HG02610 (cell line): ENCODE measurements around the gene MRAS.

Experiments
- ATAC-seq: cut with Tn5 transposase; IDR thresholded peaks from one replicate; pipeline ENCODE4 v1.9.1; 2021; ENCODE audit warnings: mild to moderate bottlenecking, moderate library complexity; ENCODE audit not compliant: unreplicated experiment

Gene MRAS

GRCh38 chr3:138384976-138385375 is 36.6 kb downstream of the MRAS start:
- ATAC-seq = no peak

GRCh38 chr3:138389144-138389601 is 40.8 kb downstream of the MRAS start:
- ATAC-seq = no peak

GRCh38 chr3:138389841-138390581 is 41.6 kb downstream of the MRAS start:
- ATAC-seq = no peak

- ATAC-seq = no peak
These were observed 42.2 kb downstream of the MRAS start for GRCh38 chr3:138390582-138390932.

DNA sequence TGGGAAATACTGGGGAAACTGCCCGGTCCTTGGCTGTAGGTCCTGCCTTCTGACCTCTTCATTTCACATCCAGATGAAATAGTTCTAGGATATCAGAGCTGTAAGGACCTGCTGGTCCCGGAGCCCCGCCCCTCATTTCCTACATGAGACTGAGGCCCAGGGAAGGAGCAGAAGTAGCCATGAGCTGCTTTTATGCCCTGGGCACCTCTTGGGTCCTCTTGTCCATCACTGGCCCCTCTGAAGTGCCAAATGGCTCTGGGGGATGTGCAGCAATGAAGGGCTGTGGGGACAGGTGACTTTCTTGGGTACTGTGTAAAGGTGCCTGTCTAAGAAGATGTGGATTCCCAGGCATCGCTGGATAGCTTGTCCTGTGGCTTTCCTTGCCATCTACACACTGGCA is 45.8 kb downstream of the MRAS start:
- ATAC-seq = no peak

- ATAC-seq = no peak
These were observed 46.3 kb downstream of the MRAS start for GRCh38 chr3:138394686-138395085.

DNA sequence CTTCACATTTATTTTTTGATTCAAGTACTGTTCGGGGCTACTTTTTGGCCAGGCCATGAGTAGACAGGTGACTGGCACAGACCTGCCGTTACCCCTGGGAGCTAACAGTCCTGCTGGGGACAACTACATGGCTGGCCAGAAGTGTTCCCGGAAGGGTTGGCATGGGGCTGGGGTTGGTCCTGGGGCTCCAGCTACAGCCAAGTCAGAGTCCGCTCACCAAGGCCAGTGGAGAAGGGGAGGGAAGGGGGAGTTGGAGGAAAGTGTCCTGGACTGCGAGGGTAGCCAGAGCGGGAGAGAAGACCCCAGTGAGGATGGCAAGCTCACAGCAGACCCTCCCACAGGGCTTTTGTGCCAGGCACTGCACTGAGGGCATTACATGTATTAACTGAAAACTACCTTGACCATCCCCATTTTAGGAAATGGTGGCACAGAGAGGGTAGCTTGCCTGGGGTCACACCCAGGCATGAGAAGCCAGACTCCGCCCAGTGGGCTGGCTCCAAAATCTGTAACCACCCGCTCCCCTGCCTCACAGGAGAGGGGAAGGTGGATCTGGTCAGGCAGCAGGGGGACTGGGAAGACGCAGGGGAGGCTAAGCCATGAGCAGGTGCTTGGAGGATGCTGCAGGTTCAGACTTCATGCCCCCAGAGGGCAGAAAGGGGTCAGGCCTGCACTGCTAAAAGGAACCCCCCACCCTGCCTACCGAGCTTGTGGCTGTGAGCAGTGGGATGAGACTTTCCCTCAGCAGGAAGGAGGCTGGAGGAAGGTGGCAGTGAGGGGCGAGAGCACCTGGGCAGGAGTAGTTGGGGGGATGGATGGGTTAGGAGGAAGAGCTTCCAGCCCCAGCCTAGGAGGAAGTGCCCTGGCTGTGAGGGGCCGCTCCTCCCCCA is 47.7 kb downstream of the MRAS start:
- no peak for ATAC-seq

DNA sequence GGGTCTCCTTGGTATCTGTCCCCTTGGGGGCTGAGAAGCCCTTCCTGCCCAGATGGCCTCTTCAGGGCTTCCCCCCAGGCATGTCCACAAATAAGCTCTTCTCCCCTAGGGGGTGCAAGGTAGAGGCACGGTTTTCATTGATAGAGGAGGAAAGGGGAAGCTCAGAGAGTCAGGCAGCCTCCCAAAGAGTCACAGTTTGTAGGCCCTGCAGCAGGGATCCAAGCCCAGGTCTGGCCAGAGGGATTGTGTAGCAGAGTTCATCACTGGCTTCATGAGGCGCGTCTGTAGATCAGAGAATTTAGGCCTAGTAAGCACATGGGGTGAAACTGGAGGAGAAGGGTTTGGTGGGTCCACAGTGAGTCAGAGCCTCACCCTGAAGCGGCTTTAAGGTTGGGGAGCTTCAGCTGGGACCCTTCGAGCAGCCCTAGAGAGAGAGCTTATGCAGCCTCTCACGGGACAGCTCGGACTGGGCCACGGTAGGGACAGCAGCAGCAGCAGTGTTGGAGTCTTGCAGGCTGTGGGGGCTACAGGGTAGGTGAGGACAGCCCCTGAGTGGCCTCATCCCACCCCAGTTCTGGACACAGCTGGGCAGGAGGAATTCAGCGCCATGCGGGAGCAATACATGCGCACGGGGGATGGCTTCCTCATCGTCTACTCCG is 48.5 kb downstream of the MRAS start:
- ATAC-seq = no peak

- no peak for ATAC-seq
These were observed 49.6 kb downstream of the MRAS start for GRCh38 chr3:138397983-138398382.

GRCh38 chr3:138398791-138399575 is 50.6 kb downstream of the MRAS start:
- ATAC-seq = no peak

GRCh38 chr3:138399766-138400165 is 51.4 kb downstream of the MRAS start:
- no peak for ATAC-seq

GRCh38 chr3:138400651-138401070 is 52.3 kb downstream of the MRAS start:
- no peak for ATAC-seq

GRCh38 chr3:138401834-138402233 is 53.5 kb downstream of the MRAS start:
- no peak for ATAC-seq

DNA sequence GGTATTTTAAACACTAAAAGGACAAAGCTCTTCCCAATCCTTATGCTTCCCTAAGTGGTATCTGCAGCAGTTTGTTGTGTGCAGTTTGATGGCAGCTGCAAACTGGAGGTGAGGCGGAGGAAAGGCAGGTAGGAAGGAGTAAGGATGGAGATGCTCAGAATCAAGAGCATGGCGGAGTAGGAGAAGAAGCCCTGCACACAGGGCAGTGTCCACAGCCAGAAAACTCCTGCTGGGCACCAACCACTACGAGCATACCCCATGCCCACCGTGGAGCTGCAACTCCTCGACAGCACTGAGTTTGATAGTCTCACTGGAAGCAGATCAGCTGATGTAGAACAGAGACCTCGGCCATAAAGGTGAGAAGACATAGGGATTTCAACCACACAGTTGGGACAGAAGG is 55.7 kb downstream of the MRAS start:
- no peak for ATAC-seq

- no peak for ATAC-seq
These were observed 56.6 kb downstream of the MRAS start for GRCh38 chr3:138405001-138405400.

DNA sequence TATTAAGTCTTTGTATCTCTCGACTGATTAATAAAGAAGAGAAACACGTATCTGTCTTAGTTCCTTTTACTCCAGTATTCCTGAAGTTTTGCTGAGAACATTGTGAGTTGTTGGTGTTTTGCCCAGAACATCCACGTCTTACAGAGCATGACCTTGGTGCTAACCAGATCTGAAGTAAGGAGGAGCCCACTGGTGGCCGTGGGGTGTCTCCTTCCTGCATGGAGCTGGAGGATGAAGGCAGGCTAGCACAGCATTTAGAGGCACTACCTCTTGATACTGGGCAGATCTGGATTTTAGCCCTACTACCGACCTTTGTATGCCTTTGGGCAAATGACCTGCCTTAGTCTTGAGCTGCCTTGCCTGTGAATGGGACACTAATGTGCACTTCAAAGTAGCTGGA is 57.1 kb downstream of the MRAS start:
- ATAC-seq = no peak

- ATAC-seq = no peak
These were observed 58.2 kb downstream of the MRAS start for GRCh38 chr3:138406606-138407005.

GRCh38 chr3:138407236-138407907 is 59.0 kb downstream of the MRAS start:
- no peak for ATAC-seq

DNA sequence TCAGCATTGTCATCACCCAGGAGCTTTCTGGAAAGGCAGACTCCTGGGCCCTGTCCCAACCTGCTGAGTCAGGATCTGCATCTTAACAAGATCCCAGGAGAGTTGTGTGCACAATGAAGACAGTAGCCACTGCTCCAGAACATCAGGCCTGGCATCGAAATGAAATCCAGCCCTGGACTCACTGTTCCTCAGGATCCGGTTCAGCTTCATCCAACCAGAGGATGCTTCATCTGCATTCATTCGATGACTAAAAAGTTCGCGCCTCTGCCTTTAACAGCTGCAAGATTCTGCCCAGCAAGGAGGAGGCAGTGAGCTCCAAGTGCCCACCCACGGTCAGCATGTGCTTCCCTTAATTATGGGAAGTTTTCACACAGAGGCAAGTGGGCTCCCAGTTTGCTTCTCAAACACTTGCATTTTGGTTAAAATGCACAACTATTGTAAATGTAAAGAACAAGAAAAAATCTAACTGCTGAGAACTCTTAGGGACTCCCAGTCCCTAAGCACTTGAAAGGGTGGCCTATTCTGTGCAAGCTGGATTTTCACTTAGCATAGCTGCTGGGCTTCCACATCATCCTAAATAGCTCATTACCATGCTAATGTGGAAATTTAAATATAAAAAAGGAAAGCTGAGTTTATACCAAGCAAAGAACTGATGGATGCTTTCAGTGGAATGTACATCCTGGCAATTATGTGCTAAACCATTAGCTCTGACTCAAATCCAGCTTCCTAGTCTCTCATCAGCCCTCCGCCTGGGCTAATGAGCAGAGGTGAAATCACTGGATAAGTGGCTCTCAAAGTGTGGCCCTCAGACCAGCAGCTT is 60.6 kb downstream of the MRAS start:
- ATAC-seq = no peak
